Neuronal stem cell (in vitro differentiated cells): ENCODE data around the gene TCF7L2.

Experiments used
- DNase-seq: peaks from one replicate; pipeline ENCODE4 v3.0.0-alpha.2; 2013; ENCODE audit warnings: low spot score
- H2AFZ ChIP-seq: one replicate; pipeline ENCODE4 v1.6.1; 2013; ENCODE audit warnings: mild to moderate bottlenecking, low read length, inconsistent platforms
- H2AK5ac ChIP-seq: 2 replicates; pipeline ENCODE4 v1.6.1; 2013; ENCODE audit warnings: low read depth, mild to moderate bottlenecking, inconsistent platforms, low read length, moderate library complexity, mixed read lengths
- H2BK120ac ChIP-seq: 2 replicates; pipeline ENCODE4 v1.6.1; 2013; ENCODE audit warnings: low read depth, mild to moderate bottlenecking, inconsistent platforms, low read length, moderate library complexity, mixed read lengths
- H2BK12ac ChIP-seq: one replicate; pipeline ENCODE4 v1.6.1; 2013; ENCODE audit warnings: low read length, inconsistent platforms
- H2BK15ac ChIP-seq: 2 replicates; pipeline ENCODE4 v1.6.1; 2013; ENCODE audit warnings: mild to moderate bottlenecking, low read length, inconsistent platforms, mixed read lengths
- H2BK5ac ChIP-seq: one replicate; pipeline ENCODE4 v1.6.1; 2013; ENCODE audit warnings: inconsistent platforms, mild to moderate bottlenecking, low read length, moderate library complexity
- H3K14ac ChIP-seq: one replicate; pipeline ENCODE4 v1.6.1; 2013; ENCODE audit warnings: low read length, inconsistent platforms
- H3K18ac ChIP-seq: 2 replicates; pipeline ENCODE4 v1.6.1; 2013; ENCODE audit warnings: low read length, inconsistent platforms
- H3K23ac ChIP-seq: 2 replicates; pipeline ENCODE4 v1.6.1; 2013; ENCODE audit warnings: low read depth, mild to moderate bottlenecking, mixed read lengths, low read length, inconsistent platforms; ENCODE audit not compliant: poor library complexity
- H3K27ac ChIP-seq: replicated peaks from 3 replicates; pipeline ENCODE4 v1.5.1; 2013; ENCODE audit warnings: low read length, inconsistent platforms
- H3K27me3 ChIP-seq, 3 experiments: 2 replicates each; pipeline ENCODE4 v1.6.1; 2013; ENCODE audit warnings: low read length in 3 of 3, mild to moderate bottlenecking in 2 of 3, inconsistent platforms in 1 of 3, low read depth in 1 of 3, mixed read lengths in 1 of 3, moderate library complexity in 1 of 3; ENCODE audit not compliant: control insufficient read depth in 3 of 3, insufficient read depth in 3 of 3
- H3K36me3 ChIP-seq, 2 donors: replicated peaks in 1 of 2; 2 replicates each; pipeline ENCODE4 v1.6.1; 2013; ENCODE audit warnings: low read length in 2 of 2; ENCODE audit not compliant: control insufficient read depth in 2 of 2, insufficient read depth in 2 of 2
- H3K4ac ChIP-seq: 2 replicates; pipeline ENCODE4 v1.6.1; 2013; ENCODE audit warnings: inconsistent platforms, mild to moderate bottlenecking, low read length, moderate library complexity
- H3K4me1 ChIP-seq, 2 donors: 1 replicate in 1 of 2; 2 replicates in 1 of 2; pipeline ENCODE4 v1.6.1; 2013; ENCODE audit warnings: low read length in 2 of 2, low read depth in 1 of 2; ENCODE audit not compliant: control insufficient read depth in 2 of 2, insufficient read depth in 1 of 2
- H3K4me2 ChIP-seq: one replicate; pipeline ENCODE4 v1.6.1; 2013; ENCODE audit warnings: mild to moderate bottlenecking, low read length, inconsistent platforms; ENCODE audit not compliant: insufficient read depth, poor library complexity, severe bottlenecking
- H3K4me3 ChIP-seq, 2 donors: 2 replicates each; pipeline ENCODE4 v1.5.1; 2013; ENCODE audit warnings: low read length in 2 of 2, mild to moderate bottlenecking in 2 of 2, inconsistent platforms in 1 of 2, moderate library complexity in 1 of 2
- H3K79me1 ChIP-seq: one replicate; pipeline ENCODE4 v1.6.1; 2013; ENCODE audit warnings: low read depth, mild to moderate bottlenecking, inconsistent platforms, low read length, moderate library complexity
- H3K9ac ChIP-seq: one replicate; pipeline ENCODE4 v1.6.1; 2013; ENCODE audit warnings: mild to moderate bottlenecking, low read depth, low read length, inconsistent platforms; ENCODE audit not compliant: poor library complexity
- H3K9me3 ChIP-seq, 2 donors: replicated peaks in 1 of 2; 2 replicates each; pipeline versions ENCODE3 to v1.6.1; 2013; ENCODE audit warnings: low read length in 2 of 2, mild to moderate bottlenecking in 2 of 2, inconsistent platforms in 1 of 2, low read depth in 1 of 2, mixed read lengths in 1 of 2, moderate library complexity in 1 of 2; ENCODE audit not compliant: control insufficient read depth in 2 of 2, insufficient read depth in 1 of 2
- H4K8ac ChIP-seq: one replicate; pipeline ENCODE4 v1.6.1; 2013; ENCODE audit warnings: low read depth, mild to moderate bottlenecking, inconsistent platforms, low read length, moderate library complexity
- H4K91ac ChIP-seq: one replicate; pipeline ENCODE4 v1.6.1; 2013; ENCODE audit warnings: low read length, low read depth, mild to moderate bottlenecking, inconsistent platforms; ENCODE audit not compliant: poor library complexity
- WGBS, 2 donors: extraction: QIAGEN DNeasy Blood & Tissue Kit; methylation state at CpG; one replicate each; pipeline ENCODE4 v1.1.7; 2013; ENCODE audit warnings: missing lambda C conversion rate in 2 of 2, mixed read lengths in 1 of 2; ENCODE audit not compliant: insufficient read length in 2 of 2, insufficient replicate concordance in 1 of 2; ENCODE audit errors: extremely low coverage in 2 of 2; 5-methylcytosine and 5-hydroxymethylcytosine counted together

TCF7L2 gene

DNA sequence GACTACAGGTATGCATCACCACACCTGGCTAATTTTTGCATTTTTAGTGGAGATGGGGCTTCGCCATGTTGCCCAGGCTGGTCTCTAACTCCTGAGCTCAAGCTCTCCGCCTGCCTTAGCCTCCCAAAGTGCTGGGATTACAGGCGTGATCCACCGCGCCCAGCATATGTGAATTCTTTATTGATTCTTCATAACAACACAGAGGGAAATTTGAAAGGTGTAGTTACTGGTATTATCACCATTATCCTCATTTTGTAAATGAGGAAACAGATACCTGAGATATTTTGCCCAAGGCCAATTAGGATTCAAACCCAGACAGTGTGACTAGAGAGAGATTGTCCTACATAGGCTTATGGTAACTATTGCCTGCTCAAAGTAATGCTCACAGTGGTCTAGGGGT lies 22.6 kb downstream of the TCF7L2 start:
- DNase-seq = no peak
- no CpG with 5 or more reads among the region's 5 CpGs for WGBS, 2 donors
- peaks cover 14% of the 10 kb centered on the region for H3K79me1 ChIP-seq
- peaks cover 2 to 96% of the 10 kb centered on the region in 2 donors for H3K36me3 ChIP-seq
- H2BK120ac ChIP-seq = no peak overlapping the region
- no peak overlapping the region for H3K4ac ChIP-seq
- no peak overlapping the region for H2BK15ac ChIP-seq
- H4K8ac ChIP-seq = no peak overlapping the region
- H3K9me3 ChIP-seq = peaks cover 0 to 3% of the 10 kb centered on the region in 2 donors
- H2AFZ ChIP-seq = no peak overlapping the region
- H2AK5ac ChIP-seq = no peak overlapping the region
- no peak overlapping the region for H3K27ac ChIP-seq
- no peak overlapping the region for H2BK5ac ChIP-seq
- H3K27me3 ChIP-seq = no peaks in the 10 kb centered on the region
- H2BK12ac ChIP-seq = no peak overlapping the region
- no peak overlapping the region for H3K23ac ChIP-seq
- no peak overlapping the region for H3K18ac ChIP-seq
- no peak overlapping the region for H4K91ac ChIP-seq
- no peak overlapping the region for H3K4me2 ChIP-seq
- H3K14ac ChIP-seq = no peak overlapping the region
- H3K4me1 ChIP-seq = peaks cover 0 to 9% of the 10 kb centered on the region in 2 donors
- no peak overlapping the region for H3K4me3 ChIP-seq
- H3K9ac ChIP-seq = no peak overlapping the region

DNA sequence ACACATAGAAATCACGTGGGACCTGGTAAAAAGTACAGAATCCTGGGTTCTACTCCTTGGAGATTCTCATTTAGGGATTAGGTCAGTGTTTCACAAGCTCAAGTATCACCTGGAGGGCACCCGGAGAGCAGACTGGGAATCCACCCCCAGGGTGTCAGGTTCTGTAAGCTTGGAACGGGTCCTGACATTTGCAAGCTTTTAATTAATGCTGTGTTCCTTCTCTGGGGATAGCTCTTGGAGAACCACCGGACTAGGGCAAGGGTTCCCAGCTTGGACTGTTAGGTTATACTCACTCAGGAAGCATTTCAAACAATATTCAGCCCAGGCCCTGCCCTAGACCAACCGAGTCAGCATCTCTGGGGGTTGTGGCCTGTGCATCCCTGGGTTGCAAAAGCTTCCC lies 23.0 kb downstream of the TCF7L2 start:
- no peak overlapping the region for H2BK5ac ChIP-seq
- H3K36me3 ChIP-seq = peaks cover 2 to 94% of the 10 kb centered on the region in 2 donors
- no peak for DNase-seq
- peaks cover 0 to 9% of the 10 kb centered on the region in 2 donors for H3K4me1 ChIP-seq
- no peaks in the 10 kb centered on the region for H3K27me3 ChIP-seq
- H4K91ac ChIP-seq = no peak overlapping the region
- H3K4me3 ChIP-seq = no peak overlapping the region
- no peak overlapping the region for H4K8ac ChIP-seq
- H3K9me3 ChIP-seq = peaks cover 0 to 3% of the 10 kb centered on the region in 2 donors
- no peak overlapping the region for H3K27ac ChIP-seq
- H3K23ac ChIP-seq = no peak overlapping the region
- H2BK120ac ChIP-seq = no peak overlapping the region
- no peak overlapping the region for H2AFZ ChIP-seq
- H3K79me1 ChIP-seq = peaks cover 14% of the 10 kb centered on the region
- H3K18ac ChIP-seq = no peak overlapping the region
- H2AK5ac ChIP-seq = no peak overlapping the region
- no peak overlapping the region for H2BK12ac ChIP-seq
- H3K14ac ChIP-seq = no peak overlapping the region
- WGBS, 2 donors = no CpG with 5 or more reads among the region's 5 CpGs
- H2BK15ac ChIP-seq = no peak overlapping the region
- no peak overlapping the region for H3K4ac ChIP-seq
- no peak overlapping the region for H3K4me2 ChIP-seq
- H3K9ac ChIP-seq = no peak overlapping the region

DNA sequence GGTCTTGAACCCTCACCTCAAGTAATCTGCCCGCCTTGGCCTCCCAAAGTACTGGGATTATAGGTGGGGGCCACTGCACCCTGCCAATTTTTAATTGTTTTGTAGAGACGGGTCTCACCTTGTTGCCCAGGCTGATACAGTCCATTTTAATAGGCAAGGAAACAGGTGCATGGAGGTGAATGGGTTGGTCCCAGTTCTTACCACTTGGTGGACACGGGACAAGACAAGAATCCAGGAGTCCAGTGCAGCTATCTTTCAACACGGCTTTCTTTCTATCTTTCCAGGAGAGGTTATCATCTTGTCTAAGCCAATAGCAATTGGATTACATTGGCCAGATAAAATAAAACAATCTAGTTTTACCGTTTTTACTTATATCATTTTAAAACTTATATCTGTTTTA lies 23.8 kb downstream of the TCF7L2 start:
- no peak overlapping the region for H3K27ac ChIP-seq
- H3K4me3 ChIP-seq = no peak overlapping the region
- no peaks in the 10 kb centered on the region for H3K27me3 ChIP-seq
- H3K14ac ChIP-seq = no peak overlapping the region
- no peak overlapping the region for H4K8ac ChIP-seq
- peaks cover 0 to 9% of the 10 kb centered on the region in 2 donors for H3K4me1 ChIP-seq
- H2BK12ac ChIP-seq = no peak overlapping the region
- H2AK5ac ChIP-seq = no peak overlapping the region
- no peak overlapping the region for H3K9ac ChIP-seq
- H3K4me2 ChIP-seq = no peak overlapping the region
- no peak overlapping the region for H4K91ac ChIP-seq
- peaks cover 2 to 88% of the 10 kb centered on the region in 2 donors for H3K36me3 ChIP-seq
- peaks cover 0 to 3% of the 10 kb centered on the region in 2 donors for H3K9me3 ChIP-seq
- no peak overlapping the region for H3K18ac ChIP-seq
- H2BK5ac ChIP-seq = no peak overlapping the region
- WGBS, 2 donors = no CpG with 5 or more reads among the region's 5 CpGs
- H3K23ac ChIP-seq = no peak overlapping the region
- no peak overlapping the region for H2BK15ac ChIP-seq
- no peak overlapping the region for H2AFZ ChIP-seq
- peaks cover 12% of the 10 kb centered on the region for H3K79me1 ChIP-seq
- no peak overlapping the region for H2BK120ac ChIP-seq
- DNase-seq = no peak
- no peak overlapping the region for H3K4ac ChIP-seq

DNA sequence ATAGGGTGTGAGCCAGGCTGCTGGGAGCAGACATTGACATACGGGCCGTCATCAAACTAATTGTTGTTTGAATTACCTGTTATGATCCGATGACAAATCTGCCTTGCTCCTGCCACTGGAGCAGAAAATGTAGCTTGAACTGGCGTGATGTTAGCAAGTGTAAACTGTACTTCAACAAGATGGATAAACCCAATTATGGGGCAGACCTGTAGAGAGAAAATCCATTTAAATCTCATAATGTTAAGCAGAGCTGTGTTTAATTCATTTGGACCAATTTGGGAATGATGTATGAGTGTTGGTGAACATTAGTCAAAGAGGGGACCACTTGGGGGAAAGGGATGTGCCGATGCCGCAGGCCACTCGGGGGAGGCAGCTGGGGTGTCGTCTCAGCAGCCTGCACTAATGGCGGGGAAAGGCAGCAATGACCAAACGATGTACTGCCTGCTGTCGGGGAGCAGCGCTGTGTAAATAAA lies 27.4 kb downstream of the TCF7L2 start:
- H2AK5ac ChIP-seq = no peak overlapping the region
- H4K91ac ChIP-seq = no peak overlapping the region
- no peak overlapping the region for H2BK15ac ChIP-seq
- no peak for DNase-seq
- H4K8ac ChIP-seq = no peak overlapping the region
- H3K4me2 ChIP-seq = no peak overlapping the region
- no peak overlapping the region for H2BK120ac ChIP-seq
- H2BK5ac ChIP-seq = no peak overlapping the region
- no peaks in the 10 kb centered on the region for H3K27me3 ChIP-seq
- peaks cover 2% of the 10 kb centered on the region for H3K79me1 ChIP-seq
- WGBS, 2 donors = no CpG with 5 or more reads among the region's 12 CpGs
- H3K14ac ChIP-seq = no peak overlapping the region
- peaks cover 0 to 82% of the 10 kb centered on the region in 2 donors for H3K36me3 ChIP-seq
- H3K18ac ChIP-seq = no peak overlapping the region
- H3K9me3 ChIP-seq = no peaks in the 10 kb centered on the region
- H3K23ac ChIP-seq = no peak overlapping the region
- no peak overlapping the region for H2AFZ ChIP-seq
- peaks cover 0 to 9% of the 10 kb centered on the region in 2 donors for H3K4me1 ChIP-seq
- H3K9ac ChIP-seq = no peak overlapping the region
- H3K4me3 ChIP-seq = no peak overlapping the region
- H3K27ac ChIP-seq = no peak overlapping the region
- no peak overlapping the region for H3K4ac ChIP-seq
- H2BK12ac ChIP-seq = no peak overlapping the region
